Activated T-helper 17 cell treated with anti-CD3 and anti-CD28 coated beads, Interleukin-2, amount 50 U/mL, for 72 hours (primary cell): ENCODE data around the gene S100A12. TPM values are rescaled to one million over a fixed set of nuclear protein-coding genes. Genes with fewer than 3 reads are reported as not detected.
"Not testable (repeated sequence)": the region's sequence is repeated elsewhere in the genome, so short reads cannot be mapped to it uniquely, and the experiment has no call there.

Experiments
- ATAC-seq: fragments of 150-1000 bp; cut with Tn5 transposase; replicated peaks from 2 replicates; pipeline ENCODE4 v1.10.0; 2021; ENCODE audit warnings: mild to moderate bottlenecking, moderate library complexity
- H3K27ac Mint-ChIP-seq: one replicate; pipeline ENCODE4 v1.8.0; 2022; ENCODE audit warnings: mixed read lengths
- H3K27me3 Mint-ChIP-seq: one replicate; pipeline ENCODE4 v1.8.0; 2022; ENCODE audit warnings: mixed read lengths
- H3K36me3 Mint-ChIP-seq: one replicate; pipeline ENCODE4 v1.8.0; 2022; ENCODE audit warnings: low read depth, mild to moderate bottlenecking, mixed read lengths
- H3K4me1 Mint-ChIP-seq: one replicate; pipeline ENCODE4 v1.8.0; 2022; ENCODE audit warnings: mixed read lengths
- H3K4me3 Mint-ChIP-seq: one replicate; pipeline ENCODE4 v1.8.0; 2022; ENCODE audit warnings: mild to moderate bottlenecking, mixed read lengths
- H3K9me3 Mint-ChIP-seq: one replicate; pipeline ENCODE4 v1.8.0; 2022; ENCODE audit warnings: mixed read lengths
- total RNA-seq, 2 donors: library from RNA; stranded (reverse); gene quantifications; one replicate each; pipeline ENCODE4 v1.2.3, GENCODE V29; 2022

The S100A12 gene
- not detected for total RNA-seq

GRCh38 chr1:153375511-153375910, at the start of gene S100A12:
Gene S100A12, minus strand, starts transcription at chr1:153375621. Its CDS starts 1,029 bp downstream, at chr1:153374592.
- no peak within 1 kb of the TSS for H3K4me3 Mint-ChIP-seq
- H3K27ac Mint-ChIP-seq, result no peak within 1 kb of the TSS
- H3K27me3 Mint-ChIP-seq, result peaks cover 22% of the 10 kb centered on the region
- no peak for ATAC-seq
- H3K36me3 Mint-ChIP-seq, result no peaks in the 10 kb centered on the region
- no peaks in the 10 kb centered on the region for H3K4me1 Mint-ChIP-seq
- H3K9me3 Mint-ChIP-seq, result no peaks in the 10 kb centered on the region

- Mint-ChIP-seq H3K4me3 (no peak overlapping the region), H3K27me3 (peaks cover 58% of the 10 kb centered on the region), H3K4me1 (no peaks in the 10 kb centered on the region), H3K9me3 (peaks cover 4% of the 10 kb centered on the region), H3K27ac (no peak overlapping the region), H3K36me3 (no peaks in the 10 kb centered on the region)
- ATAC-seq, result no peak
Observed at GRCh38 chr1:153422450-153423068, 47.1 kb upstream of the S100A12 start.

- Mint-ChIP-seq H3K36me3 (no peaks in the 10 kb centered on the region), H3K27me3 (peaks cover 44% of the 10 kb centered on the region), H3K27ac (no peak overlapping the region), H3K4me1 (no peaks in the 10 kb centered on the region), H3K4me3 (no peak overlapping the region), H3K9me3 (peaks cover 4% of the 10 kb centered on the region)
- no peak for ATAC-seq
Observed at GRCh38 chr1:153420306-153420705, 44.9 kb upstream of the S100A12 start.

GRCh38 chr1:153419436-153419793, 44.0 kb upstream of the S100A12 start:
- H3K36me3 Mint-ChIP-seq, H3K4me1 Mint-ChIP-seq, ATAC-seq, H3K9me3 Mint-ChIP-seq, H3K27ac Mint-ChIP-seq, H3K4me3 Mint-ChIP-seq: not testable (repeated sequence)
- H3K27me3 Mint-ChIP-seq, result peaks cover 35% of the 10 kb centered on the region

- not testable (repeated sequence) for H3K27ac Mint-ChIP-seq, H3K9me3 Mint-ChIP-seq, ATAC-seq, H3K4me3 Mint-ChIP-seq, H3K4me1 Mint-ChIP-seq, H3K36me3 Mint-ChIP-seq
- H3K27me3 Mint-ChIP-seq, result peaks cover 33% of the 10 kb centered on the region
Observed at GRCh38 chr1:153418758-153419435, 43.5 kb upstream of the S100A12 start.

- H3K36me3 Mint-ChIP-seq, result no peaks in the 10 kb centered on the region
- no peaks in the 10 kb centered on the region for H3K4me1 Mint-ChIP-seq
- no peak for ATAC-seq
- peaks cover 4% of the 10 kb centered on the region for H3K9me3 Mint-ChIP-seq
- no peak overlapping the region for H3K27ac Mint-ChIP-seq
- no peak overlapping the region for H3K4me3 Mint-ChIP-seq
- H3K27me3 Mint-ChIP-seq, result peaks cover 29% of the 10 kb centered on the region
Observed at GRCh38 chr1:153417136-153417888, 41.9 kb upstream of the S100A12 start.

GRCh38 chr1:153415850-153416570, 40.6 kb upstream of the S100A12 start, which contains the start of gene S100A7A:
Gene S100A7A, plus strand, starts transcription at chr1:153416520. Its CDS starts 1,563 bp downstream, at chr1:153418083.
- Mint-ChIP-seq H3K27me3 (peaks cover 26% of the 10 kb centered on the region), H3K4me3 (no peak within 1 kb of the TSS), H3K27ac (no peak within 1 kb of the TSS), H3K4me1 (no peaks in the 10 kb centered on the region), H3K9me3 (peaks cover 4% of the 10 kb centered on the region), H3K36me3 (no peaks in the 10 kb centered on the region)
- ATAC-seq, result no peak

- not testable (repeated sequence) for H3K9me3 Mint-ChIP-seq, ATAC-seq, H3K36me3 Mint-ChIP-seq, H3K4me1 Mint-ChIP-seq, H3K4me3 Mint-ChIP-seq, H3K27ac Mint-ChIP-seq
- H3K27me3 Mint-ChIP-seq, result peaks cover 25% of the 10 kb centered on the region
Observed at GRCh38 chr1:153413961-153414360, 38.5 kb upstream of the S100A12 start.

GRCh38 chr1:153407274-153407673, 31.9 kb upstream of the S100A12 start:
- not testable (repeated sequence) for H3K9me3 Mint-ChIP-seq, ATAC-seq, H3K36me3 Mint-ChIP-seq, H3K27ac Mint-ChIP-seq, H3K4me3 Mint-ChIP-seq
- Mint-ChIP-seq H3K27me3 (peaks cover 15% of the 10 kb centered on the region), H3K4me1 (peaks cover 13% of the 10 kb centered on the region)

GRCh38 chr1:153405825-153406599, 30.6 kb upstream of the S100A12 start:
- H3K27me3 Mint-ChIP-seq, result peaks cover 15% of the 10 kb centered on the region
- H3K27ac Mint-ChIP-seq, ATAC-seq, H3K9me3 Mint-ChIP-seq, H3K4me3 Mint-ChIP-seq, H3K36me3 Mint-ChIP-seq: not testable (repeated sequence)
- peaks cover 13% of the 10 kb centered on the region for H3K4me1 Mint-ChIP-seq

- Mint-ChIP-seq H3K27ac (no peak overlapping the region), H3K9me3 (no peaks in the 10 kb centered on the region), H3K4me3 (no peak overlapping the region), H3K4me1 (peaks cover 13% of the 10 kb centered on the region), H3K36me3 (no peaks in the 10 kb centered on the region), H3K27me3 (peaks cover 14% of the 10 kb centered on the region)
- peak; percentile 59 for ATAC-seq
Observed at GRCh38 chr1:153404768-153405167, 29.3 kb upstream of the S100A12 start.

- no peaks in the 10 kb centered on the region for H3K36me3 Mint-ChIP-seq
- H3K4me3 Mint-ChIP-seq, result no peak overlapping the region
- H3K4me1 Mint-ChIP-seq, result peaks cover 13% of the 10 kb centered on the region
- H3K9me3 Mint-ChIP-seq, result no peaks in the 10 kb centered on the region
- ATAC-seq, result no peak
- peaks cover 9% of the 10 kb centered on the region for H3K27me3 Mint-ChIP-seq
- H3K27ac Mint-ChIP-seq, result no peak overlapping the region
Observed at GRCh38 chr1:153404086-153404635, 28.7 kb upstream of the S100A12 start.

- no peak overlapping the region for H3K27ac Mint-ChIP-seq
- H3K9me3 Mint-ChIP-seq, result no peaks in the 10 kb centered on the region
- ATAC-seq, result no peak
- H3K27me3 Mint-ChIP-seq, result peaks cover 6% of the 10 kb centered on the region
- H3K4me1 Mint-ChIP-seq, result peaks cover 13% of the 10 kb centered on the region
- H3K4me3 Mint-ChIP-seq, result no peak overlapping the region
- H3K36me3 Mint-ChIP-seq, result no peaks in the 10 kb centered on the region
Observed at GRCh38 chr1:153403421-153404085, 28.1 kb upstream of the S100A12 start.
